ENCODE data around the gene C1orf105.

DNA sequence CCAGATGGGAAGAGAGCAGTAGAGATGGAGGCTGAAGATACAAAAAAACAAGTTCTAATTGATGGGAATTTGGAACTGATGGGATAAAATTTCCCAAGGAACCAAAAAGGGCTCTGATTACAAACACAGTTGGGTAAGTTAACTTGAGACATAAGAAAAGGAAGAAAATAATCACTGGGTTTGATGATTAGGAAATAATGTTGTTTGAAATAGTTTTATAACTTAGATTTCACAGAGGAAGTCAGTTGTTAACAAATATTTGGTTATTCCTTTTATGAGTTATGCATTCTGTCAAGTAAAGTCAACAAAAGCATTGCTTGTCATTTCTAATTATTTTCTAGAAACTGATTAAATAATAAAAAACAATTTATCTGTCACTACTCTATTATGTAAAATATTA is 92.1 kb downstream of the C1orf105 start:
- TF ChIP-seq, protein P1, sequence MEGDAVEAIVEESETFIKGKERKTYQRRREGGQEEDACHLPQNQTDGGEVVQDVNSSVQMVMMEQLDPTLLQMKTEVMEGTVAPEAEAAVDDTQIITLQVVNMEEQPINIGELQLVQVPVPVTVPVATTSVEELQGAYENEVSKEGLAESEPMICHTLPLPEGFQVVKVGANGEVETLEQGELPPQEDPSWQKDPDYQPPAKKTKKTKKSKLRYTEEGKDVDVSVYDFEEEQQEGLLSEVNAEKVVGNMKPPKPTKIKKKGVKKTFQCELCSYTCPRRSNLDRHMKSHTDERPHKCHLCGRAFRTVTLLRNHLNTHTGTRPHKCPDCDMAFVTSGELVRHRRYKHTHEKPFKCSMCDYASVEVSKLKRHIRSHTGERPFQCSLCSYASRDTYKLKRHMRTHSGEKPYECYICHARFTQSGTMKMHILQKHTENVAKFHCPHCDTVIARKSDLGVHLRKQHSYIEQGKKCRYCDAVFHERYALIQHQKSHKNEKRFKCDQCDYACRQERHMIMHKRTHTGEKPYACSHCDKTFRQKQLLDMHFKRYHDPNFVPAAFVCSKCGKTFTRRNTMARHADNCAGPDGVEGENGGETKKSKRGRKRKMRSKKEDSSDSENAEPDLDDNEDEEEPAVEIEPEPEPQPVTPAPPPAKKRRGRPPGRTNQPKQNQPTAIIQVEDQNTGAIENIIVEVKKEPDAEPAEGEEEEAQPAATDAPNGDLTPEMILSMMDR (conservative IDR thresholded peaks at IDR 0.05; ENCODE audit: low read depth in 2 of 2) = no peak
- TF ChIP-seq EZH2 (IDR thresholded peaks at IDR 0.05; ENCODE audit: low read depth, unreplicated experiment) = no peak
- TF ChIP-seq REST (IDR thresholded peaks at IDR 0.05; ENCODE audit: unreplicated experiment) = no peak
- no peak for TF ChIP-seq CREB1 (CRISPR knock-in tag; IDR thresholded peaks at IDR 0.05; ENCODE audit: low read depth)
- TF ChIP-seq POLR2AphosphoS5 (IDR thresholded peaks at IDR 0.05; ENCODE audit: low read depth) = no peak
- TF ChIP-seq EZH2phosphoT487 (IDR thresholded peaks at IDR 0.05; ENCODE audit: unreplicated experiment) = no peak
- no peak for TF ChIP-seq STAT1 (IDR thresholded peaks at IDR 0.05; ENCODE audit: unreplicated experiment)
- TF ChIP-seq, protein P2, sequence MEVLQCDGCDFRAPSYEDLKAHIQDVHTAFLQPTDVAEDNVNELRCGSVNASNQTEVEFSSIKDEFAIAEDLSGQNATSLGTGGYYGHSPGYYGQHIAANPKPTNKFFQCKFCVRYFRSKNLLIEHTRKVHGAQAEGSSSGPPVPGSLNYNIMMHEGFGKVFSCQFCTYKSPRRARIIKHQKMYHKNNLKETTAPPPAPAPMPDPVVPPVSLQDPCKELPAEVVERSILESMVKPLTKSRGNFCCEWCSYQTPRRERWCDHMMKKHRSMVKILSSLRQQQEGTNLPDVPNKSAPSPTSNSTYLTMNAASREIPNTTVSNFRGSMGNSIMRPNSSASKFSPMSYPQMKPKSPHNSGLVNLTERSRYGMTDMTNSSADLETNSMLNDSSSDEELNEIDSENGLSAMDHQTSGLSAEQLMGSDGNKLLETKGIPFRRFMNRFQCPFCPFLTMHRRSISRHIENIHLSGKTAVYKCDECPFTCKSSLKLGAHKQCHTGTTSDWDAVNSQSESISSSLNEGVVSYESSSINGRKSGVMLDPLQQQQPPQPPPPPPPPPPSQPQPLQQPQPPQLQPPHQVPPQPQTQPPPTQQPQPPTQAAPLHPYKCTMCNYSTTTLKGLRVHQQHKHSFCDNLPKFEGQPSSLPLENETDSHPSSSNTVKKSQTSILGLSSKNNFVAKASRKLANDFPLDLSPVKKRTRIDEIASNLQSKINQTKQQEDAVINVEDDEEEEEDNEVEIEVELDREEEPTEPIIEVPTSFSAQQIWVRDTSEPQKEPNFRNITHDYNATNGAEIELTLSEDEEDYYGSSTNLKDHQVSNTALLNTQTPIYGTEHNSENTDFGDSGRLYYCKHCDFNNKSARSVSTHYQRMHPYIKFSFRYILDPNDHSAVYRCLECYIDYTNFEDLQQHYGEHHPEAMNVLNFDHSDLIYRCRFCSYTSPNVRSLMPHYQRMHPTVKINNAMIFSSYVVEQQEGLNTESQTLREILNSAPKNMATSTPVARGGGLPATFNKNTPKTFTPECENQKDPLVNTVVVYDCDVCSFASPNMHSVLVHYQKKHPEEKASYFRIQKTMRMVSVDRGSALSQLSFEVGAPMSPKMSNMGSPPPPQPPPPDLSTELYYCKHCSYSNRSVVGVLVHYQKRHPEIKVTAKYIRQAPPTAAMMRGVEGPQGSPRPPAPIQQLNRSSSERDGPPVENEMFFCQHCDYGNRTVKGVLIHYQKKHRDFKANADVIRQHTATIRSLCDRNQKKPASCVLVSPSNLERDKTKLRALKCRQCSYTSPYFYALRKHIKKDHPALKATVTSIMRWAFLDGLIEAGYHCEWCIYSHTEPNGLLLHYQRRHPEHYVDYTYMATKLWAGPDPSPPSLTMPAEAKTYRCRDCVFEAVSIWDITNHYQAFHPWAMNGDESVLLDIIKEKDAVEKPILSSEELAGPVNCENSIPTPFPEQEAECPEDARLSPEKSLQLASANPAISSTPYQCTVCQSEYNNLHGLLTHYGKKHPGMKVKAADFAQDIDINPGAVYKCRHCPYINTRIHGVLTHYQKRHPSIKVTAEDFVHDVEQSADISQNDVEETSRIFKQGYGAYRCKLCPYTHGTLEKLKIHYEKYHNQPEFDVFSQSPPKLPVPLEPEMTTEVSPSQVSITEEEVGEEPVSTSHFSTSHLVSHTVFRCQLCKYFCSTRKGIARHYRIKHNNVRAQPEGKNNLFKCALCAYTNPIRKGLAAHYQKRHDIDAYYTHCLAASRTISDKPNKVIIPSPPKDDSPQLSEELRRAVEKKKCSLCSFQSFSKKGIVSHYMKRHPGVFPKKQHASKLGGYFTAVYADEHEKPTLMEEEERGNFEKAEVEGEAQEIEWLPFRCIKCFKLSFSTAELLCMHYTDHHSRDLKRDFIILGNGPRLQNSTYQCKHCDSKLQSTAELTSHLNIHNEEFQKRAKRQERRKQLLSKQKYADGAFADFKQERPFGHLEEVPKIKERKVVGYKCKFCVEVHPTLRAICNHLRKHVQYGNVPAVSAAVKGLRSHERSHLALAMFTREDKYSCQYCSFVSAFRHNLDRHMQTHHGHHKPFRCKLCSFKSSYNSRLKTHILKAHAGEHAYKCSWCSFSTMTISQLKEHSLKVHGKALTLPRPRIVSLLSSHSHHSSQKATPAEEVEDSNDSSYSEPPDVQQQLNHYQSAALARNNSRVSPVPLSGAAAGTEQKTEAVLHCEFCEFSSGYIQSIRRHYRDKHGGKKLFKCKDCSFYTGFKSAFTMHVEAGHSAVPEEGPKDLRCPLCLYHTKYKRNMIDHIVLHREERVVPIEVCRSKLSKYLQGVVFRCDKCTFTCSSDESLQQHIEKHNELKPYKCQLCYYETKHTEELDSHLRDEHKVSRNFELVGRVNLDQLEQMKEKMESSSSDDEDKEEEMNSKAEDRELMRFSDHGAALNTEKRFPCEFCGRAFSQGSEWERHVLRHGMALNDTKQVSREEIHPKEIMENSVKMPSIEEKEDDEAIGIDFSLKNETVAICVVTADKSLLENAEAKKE (CRISPR knock-in tag; IDR thresholded peaks at IDR 0.05) = no peak
- no peak for TF ChIP-seq ZNF114 (CRISPR knock-in tag; IDR thresholded peaks at IDR 0.05)
- TF ChIP-seq JUNB (IDR thresholded peaks at IDR 0.05; ENCODE audit: unreplicated experiment) = no peak
- TF ChIP-seq ZNF331 (CRISPR knock-in tag; IDR thresholded peaks at IDR 0.05; ENCODE audit: low read depth) = no peak
